NCI-H1092 treated with DMSO at 0.1 percent for 48 hours (cell line): ENCODE data around the gene LARGE1.
"Not testable (repeated sequence)": the region's sequence is repeated elsewhere in the genome, so short reads cannot be mapped to it uniquely, and the experiment has no call there.

Experiments
- DNase-seq: peaks from one replicate; lab custom pipeline; 2025; lab: John Stamatoyannopoulos, UW

Gene LARGE1

DNA sequence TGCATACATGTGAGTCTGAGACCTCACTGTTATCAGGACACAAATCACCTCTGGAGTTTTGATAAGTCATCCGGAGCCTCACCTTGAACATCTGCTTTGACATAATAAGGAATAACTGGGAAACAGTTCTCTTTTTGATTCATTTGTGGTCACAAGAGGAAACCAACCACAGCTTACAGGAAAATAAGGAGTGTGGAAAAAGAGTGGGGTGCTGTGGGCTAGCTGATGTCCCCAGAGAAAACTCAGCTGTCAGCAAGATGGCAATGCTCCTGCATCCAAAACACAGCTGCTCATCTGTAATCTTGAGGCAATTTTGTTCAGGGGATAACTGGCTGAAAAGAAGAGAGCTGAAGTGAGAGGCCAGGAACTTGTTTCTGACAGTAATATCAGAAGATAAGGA, 445.7 kb downstream of the LARGE1 start:
- no peak for DNase-seq

DNA sequence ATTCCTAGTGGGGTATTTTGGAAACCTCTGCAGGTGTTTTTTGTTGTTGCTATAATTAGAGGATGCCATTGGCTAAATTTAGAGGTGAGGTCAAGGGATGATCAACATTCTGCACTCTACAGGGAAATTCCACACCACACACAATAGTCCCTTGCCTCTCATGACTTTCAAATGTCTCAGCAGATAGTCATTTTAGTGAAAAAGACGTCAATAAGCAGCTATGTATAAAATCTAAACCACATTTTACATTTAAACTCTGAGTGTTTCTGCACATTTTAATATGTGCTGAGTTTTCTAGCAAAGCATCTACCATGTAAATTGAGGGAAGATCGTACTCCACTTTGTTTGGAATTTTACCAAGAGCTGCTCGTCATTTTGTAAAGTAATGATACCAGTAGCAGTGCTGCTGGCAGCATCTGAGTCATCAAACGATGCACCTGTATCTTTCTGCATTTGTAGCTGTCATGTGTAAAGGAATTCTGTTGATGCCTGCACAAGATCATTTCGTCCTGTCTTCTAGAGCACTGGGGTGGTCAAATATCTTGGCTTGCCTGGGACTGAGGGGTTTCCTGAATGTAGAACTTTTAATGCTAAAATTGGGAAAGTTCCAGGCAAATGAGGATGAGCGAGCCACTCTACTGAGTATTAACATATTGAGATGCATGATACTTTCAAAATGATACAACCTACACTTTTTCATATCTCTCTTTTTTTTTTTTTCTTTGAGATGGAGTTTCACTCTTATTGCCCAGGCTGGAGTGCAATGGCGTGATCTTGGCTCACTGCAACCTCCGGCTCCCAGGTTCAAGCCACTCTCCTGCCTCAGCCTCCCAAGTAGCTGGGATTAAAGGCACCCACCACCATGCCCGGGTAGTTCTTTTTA, 447.6 kb downstream of the LARGE1 start:
- no peak for DNase-seq

DNA sequence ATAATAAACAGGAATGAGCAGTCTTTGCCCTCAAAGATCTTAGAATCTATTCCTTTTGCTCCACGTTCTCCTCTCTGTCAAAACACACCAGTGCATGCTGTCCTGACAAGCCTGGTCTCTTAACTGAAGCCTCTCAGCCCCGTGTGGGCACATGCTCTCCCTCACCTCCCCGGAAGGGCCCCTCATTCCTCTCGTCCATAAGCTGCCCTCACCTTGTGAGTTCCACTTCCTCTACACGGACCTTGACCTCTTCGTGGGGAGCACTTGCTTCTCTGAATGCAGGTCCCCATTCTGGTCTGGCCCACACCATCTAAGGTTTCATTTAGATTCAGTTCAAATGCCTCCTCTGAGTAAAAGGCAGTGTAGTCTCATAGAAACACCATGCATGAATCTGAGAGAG, 449.8 kb downstream of the LARGE1 start:
- DNase-seq, result no peak

DNA sequence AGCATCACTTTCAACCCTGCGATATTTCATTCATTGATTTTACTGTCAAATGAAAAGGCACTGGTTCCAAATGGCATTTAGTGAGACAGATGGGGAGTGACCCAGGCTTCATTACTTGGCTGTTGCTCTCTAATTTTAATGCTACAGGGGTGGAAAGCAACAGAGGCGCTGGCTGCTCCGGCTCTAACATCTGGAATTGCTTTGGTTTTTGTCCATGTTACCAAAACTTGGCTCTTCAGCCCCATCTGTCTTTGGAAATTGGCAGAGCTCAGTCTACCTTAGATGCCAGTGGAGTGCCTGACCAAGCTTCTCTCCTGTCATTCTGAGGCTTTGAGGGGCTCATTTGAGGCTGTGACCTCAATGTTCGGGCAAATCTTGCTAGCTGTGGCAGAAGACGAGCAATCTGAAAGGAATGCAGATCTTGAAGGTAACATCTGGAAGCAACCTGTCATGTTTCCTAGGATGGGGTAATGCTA, 452.6 kb downstream of the LARGE1 start:
- DNase-seq, result no peak

DNA sequence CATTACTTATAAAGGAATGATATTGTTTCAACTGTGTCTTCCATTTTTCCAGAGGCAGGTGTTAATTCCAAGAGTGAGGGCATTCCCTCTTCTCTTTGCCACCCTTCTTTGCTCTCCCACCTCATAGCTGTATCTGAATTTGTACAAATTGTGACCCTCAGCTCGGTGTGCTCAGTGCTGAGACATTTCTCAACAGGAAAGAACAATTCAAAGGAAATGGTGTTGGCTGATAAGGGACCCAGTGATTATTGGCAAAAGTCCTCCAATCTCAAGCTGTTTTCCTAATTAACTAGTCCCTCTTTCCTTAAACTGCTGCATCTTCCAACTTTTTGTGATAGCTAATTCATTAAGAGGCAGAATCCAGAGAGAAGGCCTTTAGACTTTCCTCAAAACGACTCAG, 453.2 kb downstream of the LARGE1 start:
- no peak for DNase-seq

DNA sequence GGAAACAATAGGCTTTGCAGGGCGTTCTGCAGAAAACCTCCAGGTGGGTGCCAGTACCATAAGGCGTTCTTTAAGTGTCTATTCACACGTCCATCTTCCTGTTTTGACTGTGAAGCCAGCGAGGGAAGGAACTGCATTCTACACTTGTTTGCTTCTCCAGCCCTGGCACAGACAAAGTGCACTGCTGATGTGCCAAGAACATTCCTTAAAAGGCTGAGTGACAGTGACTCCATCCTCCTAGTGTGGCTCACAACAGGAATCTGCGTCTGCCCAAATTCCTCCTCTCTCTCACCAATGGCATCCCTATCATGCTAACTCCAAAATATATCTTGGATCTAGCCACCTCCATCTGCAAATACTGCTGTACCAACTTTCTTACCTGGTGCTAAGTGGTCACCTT, 454.7 kb downstream of the LARGE1 start:
- no peak for DNase-seq

DNA sequence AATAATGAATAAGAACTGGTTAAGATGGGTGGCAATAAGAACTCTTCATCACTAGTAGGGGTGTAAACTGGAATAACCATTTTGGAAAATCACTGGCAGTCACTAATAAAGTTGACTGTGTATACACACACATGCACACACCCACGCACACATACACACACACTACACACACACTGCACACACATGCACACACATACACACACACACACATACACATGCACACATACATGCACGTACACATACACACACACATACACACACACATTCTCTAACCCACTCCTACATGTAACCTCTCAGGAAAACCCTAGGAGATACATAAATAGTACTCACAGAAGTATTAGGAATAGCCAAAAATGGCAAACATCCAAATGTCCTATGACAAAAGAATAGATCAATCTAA, 455.6 kb downstream of the LARGE1 start:
- DNase-seq, result no peak

DNA sequence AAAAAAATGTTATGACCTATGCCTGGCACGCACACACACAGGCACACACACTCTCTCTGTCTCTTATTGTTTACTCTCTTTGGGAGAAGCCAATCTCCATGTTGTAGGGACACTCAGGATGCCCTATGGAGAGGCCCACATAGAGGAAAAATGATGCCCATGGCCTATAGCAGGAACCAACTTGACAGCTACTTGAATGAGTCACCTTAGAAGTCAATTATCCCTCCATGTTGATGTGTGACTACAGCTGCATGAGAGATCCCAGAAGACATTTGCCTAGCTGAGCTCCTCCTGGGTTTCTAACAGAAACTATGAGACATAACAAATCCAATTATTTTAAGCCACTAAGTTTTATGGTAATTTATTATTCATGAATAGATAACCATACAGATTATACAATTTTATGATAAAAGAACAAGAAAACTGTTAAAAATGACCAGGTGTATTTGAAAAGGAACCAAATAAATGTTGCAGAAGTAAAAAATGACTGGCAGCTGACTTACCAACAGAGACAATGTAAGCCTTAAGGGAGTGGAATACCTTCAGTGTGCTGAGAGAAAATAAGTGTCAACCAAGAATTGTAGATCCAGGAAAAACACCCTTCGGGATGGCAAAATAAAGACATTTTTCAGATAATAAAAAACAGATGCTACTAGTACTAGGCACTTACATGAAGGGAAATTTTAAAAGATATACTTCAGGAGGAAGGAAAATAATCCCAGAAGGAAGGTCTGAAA, 458.4 kb downstream of the LARGE1 start:
- DNase-seq, result no peak

DNA sequence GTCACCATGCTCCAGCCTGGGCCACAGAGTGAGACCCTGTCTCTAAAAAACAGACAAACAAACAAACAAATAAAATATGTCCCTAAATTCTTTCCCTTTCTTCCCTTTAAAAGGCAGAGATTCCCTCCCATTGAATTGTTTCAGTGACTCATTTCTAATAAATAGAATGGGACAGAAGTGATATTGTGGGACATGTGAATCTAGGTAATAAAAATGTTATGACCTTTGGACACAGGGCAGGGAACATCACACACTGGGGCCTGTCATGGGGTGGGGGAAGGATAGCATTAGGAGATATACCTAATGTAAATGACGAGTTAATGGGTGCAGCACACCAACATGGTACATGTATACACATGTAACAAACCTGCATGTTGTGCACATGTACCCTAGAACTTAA, 459.0 kb downstream of the LARGE1 start:
- DNase-seq, result not testable (repeated sequence)

DNA sequence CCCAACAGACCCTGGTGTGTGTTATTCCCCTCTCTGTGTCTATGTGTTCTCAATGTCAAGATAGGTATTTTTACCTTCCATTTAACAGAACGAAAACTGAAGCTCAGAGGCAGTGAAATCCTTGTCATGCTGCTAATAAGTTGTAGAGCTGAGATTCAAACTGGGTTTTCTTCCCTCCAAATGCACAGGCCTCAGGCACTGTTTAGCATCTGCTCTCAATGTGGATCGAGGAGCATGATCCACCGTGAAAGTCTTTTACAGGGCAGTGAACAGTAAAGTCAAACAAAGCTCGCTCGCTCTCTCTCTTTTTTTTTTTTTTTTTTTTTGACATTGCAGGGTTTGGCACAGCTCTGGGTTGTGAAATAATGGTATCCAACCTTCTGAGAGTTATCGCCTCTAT, 461.1 kb downstream of the LARGE1 start:
- no peak for DNase-seq

DNA sequence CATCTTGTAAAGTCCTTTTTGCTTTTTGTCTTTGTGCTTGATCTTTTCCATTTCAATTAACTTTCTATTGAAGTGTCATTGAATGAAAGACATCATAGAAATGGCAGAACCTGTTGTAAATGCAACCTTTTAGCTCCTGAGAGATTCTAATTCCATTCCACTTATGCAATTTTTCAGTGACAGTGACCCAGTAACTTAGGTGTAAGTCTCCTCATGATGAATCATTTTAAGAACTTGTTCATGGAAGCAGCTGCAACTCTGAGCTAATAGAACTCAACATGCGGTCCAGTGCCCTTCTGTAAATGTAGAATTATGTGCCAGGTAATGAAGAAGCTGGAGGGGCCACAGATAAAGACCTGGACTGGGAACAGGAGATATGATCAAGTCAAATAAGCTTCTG, 463.8 kb downstream of the LARGE1 start:
- no peak for DNase-seq

DNA sequence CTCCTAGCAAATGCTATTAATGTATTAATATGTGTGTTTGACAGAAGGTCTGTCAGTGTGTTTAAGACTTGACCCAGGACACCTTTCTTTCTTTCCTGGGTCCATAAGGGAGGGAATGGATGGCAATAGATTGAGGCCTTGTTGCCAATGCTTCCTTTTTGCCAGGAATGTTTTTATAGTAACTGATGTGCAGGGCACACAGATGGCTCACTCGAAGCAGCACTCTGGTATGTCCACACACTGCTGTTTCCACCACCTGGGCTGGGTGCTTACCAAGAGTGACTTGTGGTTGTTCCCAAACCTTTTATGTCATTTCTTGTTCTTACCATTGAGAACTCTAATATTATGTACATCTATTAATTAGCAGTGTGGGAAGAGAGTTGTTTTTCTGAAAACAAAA, 465.2 kb downstream of the LARGE1 start:
- no peak for DNase-seq

DNA sequence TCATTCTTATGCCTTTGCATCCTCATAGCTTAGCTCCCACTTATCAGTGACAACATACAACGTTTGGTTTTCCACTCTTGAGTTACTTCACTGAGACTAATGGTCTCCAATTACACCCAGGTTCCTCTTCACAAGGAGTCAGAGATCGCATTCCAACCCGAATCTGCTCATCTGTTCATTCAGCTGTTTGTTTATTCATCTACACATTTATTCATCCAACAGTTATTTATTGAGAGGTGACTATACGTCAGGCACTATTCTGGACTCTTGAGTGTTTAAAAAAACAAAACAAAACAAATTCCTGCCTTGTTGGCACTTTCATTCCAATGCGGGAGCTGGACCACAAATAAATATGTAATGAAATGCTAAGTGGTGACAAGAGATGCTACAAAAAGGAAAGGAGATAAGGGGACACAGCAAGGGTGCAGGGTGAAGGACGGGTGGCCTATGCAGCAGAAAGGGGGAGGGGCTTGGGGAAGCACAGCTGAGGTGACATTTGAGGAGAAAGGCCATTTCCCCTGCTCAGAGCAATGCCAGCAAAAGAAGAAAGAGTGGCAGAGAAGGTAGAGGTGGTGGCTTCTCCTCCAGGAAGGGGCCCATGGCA, 468.3 kb downstream of the LARGE1 start:
- no peak for DNase-seq

DNA sequence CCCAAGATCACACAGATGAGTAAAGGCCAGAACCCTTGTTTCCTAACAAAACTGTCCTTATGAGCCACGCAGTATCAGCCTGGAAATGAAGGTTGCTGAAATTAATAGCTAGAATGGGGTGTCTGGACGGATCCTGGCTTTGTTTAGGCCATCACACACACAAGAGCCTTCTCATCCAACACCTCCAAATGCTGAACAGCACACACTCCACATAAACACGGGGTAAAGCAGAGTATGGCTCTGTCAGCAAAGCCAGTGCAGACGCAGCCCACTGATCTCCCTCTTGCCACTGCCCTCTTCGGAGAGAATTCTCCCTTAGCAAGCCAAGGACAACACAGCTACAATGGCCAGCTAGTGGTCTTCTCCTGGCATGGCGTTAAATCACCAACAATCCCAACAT, 469.5 kb downstream of the LARGE1 start:
- DNase-seq, result no peak

DNA sequence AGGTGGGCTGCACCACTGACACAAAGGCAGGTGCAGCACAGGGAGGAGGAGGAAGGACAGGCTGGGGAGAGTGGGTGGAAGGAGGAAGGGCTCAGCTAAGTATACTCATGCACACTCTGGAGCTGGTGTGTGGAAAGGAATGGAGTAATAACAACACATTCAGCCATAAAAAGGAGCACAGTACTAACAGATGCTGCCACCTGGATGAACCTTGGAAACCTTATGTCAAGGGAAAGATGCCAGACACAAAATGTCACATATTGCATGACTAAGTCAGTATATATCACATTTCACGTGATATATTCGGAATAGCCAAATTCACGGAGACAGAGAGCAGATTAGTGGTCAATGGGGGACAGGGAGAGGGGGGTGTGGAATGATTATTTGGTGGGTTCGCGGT, 472.5 kb downstream of the LARGE1 start:
- no peak for DNase-seq

DNA sequence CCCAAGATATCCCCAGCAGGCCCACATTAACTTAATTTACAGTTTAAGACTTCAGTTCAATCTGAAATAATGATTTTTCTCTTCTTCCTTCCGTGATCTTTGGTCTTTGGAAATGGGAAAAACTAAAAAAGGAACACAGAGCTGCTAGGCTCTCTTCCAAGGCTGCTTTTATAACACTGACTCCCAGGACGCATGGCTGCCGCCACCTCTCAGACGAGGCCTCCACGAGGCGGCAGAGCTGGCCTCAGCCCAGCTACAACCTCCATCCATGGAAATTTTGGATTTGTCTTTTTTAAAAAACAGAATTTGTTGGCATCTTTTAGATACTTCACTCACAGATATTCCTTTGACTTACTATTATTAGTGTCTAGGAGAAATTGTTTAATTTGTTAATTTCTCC, 476.6 kb downstream of the LARGE1 start:
- no peak for DNase-seq

DNA sequence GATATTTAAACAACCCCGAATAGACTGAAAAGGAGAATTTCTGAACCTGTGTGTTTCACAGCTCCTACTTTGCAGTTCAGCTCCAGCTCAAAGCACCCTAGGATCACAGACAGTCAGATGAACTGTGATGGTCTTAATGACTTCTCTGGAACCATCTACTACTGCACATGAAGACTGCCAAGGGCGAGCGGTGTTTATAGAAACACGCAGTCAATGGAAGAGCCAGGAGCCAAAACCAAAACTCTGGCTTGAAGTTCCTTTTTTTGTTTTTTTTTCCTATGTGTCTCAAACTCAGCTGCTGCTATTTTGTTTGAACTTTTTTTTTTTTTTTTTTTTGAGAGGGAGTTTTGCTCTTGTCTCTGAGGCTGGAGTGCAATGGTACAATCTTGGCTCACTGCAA, 479.5 kb downstream of the LARGE1 start:
- no peak for DNase-seq

DNA sequence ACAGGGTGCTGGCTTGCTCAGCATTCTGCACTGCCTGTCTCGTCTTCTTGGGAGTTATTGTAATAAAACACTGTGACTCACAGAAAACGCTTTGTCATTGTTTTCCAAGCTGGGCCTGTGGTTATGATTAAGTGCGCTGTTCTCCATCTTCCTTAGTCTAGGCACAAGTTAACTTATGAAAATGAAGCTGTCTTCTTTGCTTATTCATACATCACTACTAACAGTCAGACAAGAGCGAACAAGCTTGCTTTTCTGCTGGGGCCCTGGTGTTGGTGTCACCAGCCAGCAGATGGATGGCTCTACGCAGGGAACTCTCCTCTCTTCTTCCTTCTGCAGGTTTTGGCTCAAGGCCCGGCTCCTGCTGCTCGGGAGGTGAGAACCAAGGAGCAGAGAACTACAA, 482.0 kb downstream of the LARGE1 start:
- DNase-seq, result no peak

DNA sequence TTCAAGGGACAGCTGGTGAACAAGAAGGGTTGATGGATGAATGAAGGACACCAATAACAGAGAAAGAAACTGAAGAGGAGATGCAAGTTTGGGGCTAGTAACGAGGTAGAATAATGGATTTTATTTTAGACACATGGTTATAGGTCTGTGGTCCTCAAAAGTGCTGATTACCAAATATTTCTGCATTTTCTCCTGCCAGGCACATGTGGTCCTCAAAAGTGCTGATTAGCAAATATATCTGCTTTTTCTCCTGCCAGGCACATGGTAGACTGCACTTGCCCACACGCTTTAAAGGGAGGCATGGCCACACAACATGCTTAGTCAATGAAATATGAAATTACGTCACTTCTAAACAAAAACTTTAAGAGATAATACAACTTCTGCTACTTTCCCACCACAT, 489.0 kb downstream of the LARGE1 start:
- DNase-seq, result no peak

DNA sequence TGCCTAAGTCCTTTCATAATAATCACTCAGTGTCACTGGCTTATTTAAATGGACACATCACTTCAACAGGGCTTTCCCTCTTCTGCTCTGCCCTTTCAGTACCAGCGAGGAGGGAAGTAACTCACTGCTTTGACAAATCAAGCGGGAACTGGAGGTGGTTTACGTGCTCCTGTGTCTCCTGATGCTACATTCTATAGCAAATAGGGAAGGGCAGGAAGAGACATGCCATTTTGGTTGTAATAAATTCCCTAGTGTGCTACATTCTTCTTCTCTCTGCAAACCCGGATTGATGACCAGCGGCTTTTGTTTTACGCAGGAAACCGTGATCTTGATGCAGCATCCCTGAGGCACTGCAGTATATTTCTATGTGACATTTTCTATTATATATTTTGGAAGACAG, 491.0 kb downstream of the LARGE1 start:
- no peak for DNase-seq

DNA sequence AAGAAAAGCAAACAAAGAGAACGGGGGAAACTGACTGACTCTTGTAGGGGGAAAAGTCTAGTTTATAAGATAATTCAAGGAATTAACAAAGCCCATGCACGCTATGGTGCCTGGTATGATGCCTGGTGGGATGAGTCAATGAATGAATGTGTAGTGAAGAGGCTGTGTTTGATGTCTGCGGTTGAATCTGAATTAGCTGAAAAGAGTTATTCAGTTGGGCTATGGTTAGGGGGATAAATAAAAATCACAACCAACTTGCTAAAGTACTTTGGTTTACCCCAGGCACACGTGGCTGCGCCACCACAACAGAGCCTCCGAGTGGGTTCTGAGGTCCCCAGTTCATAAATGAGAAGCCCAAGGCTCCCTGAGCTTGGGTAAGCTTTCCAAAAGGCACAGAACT, 492.8 kb downstream of the LARGE1 start:
- no peak for DNase-seq

DNA sequence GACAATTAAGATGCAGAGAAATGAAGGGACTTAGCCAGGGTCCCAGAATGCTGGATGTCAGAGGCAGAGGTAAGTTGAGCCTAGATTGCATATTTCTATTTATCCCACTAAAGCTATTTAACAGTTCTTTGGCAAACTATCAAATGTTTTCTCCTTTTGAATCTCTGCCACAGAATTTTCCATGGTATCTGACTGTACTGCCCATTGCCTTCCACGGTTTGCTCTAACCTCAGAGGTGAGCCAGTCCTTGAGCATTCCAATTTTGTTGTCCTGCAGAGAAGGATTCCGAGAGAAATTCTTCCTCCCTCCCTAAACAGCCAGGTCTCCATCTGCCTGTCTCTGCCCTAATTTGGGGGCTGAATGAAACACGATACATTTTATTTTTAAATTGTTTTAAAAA, 493.8 kb downstream of the LARGE1 start:
- DNase-seq, result no peak

DNA sequence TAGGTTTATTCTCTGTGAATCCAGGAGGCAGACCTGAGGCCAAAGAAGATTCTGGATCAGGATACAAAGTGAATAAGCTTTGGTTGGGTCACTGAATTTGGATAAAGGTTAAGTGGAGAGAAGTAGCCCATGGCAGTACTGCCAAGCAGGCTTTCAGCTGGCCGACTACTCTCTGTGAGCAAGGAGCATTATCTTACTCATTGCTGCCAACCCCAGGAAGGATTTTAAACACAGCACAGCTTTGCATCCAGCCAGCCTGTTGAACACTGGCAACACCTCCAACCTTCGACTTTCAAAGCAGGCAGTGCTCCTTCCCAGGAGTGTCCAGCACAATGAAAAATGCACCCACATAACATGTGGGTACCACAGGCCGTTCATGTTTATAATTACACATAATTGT, 498.4 kb downstream of the LARGE1 start:
- DNase-seq, result no peak
